ENCODE data around the gene CLDN11.

CLDN11 gene

GRCh38 chr3:170426240-170426797 lies 7.7 kb downstream of the CLDN11 start:
- DNase-seq (ENCODE audit: low read depth, low spot score) = no peak

DNA sequence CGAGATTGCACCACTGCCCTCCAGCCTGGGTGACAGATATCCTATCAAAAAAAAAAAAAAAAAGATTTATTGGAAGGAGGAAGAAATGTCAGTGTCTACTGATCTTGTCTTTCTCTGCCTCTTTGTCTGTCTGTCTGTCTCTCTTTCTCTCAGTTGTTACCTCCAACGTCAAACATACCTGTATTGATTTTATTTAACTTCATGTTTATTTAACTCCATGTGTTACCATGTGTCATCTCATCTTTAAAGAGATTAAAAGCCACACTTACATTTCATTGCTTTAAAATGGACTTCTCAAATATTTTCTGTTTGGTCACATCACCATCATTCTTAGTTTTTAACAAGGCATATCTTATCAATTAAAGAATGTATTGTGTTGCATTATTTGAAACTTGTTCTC lies 9.4 kb downstream of the CLDN11 start:
- DNase-seq (ENCODE audit: low read depth, low spot score) = no peak

DNA sequence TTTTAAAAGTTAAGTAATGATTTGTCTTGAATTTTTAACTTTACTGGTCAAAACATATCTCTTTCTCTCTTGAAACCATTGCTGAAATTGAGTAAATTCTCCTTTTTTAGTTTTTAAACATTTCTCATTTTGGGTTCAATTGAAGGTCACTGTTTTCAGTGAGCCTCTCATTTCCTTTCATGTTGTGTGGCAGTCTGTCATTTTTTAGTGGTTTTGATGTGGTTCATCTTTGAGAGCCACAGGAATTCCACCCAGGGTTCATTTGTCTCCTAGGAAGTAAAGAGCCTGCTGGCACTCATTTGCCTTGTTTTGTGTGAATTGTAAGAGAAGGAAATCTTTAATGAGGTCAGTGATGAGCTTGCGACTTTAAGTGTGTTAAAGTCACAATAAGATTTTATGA lies 10.4 kb downstream of the CLDN11 start:
- no peak for DNase-seq (ENCODE audit: low read depth, low spot score)

- no peak for DNase-seq (ENCODE audit: low read depth, low spot score)
These were observed 12.4 kb downstream of the CLDN11 start for GRCh38 chr3:170431054-170431453.

- no peak for DNase-seq (ENCODE audit: low read depth, low spot score)
These were observed 13.7 kb downstream of the CLDN11 start for GRCh38 chr3:170432416-170432815.

DNA sequence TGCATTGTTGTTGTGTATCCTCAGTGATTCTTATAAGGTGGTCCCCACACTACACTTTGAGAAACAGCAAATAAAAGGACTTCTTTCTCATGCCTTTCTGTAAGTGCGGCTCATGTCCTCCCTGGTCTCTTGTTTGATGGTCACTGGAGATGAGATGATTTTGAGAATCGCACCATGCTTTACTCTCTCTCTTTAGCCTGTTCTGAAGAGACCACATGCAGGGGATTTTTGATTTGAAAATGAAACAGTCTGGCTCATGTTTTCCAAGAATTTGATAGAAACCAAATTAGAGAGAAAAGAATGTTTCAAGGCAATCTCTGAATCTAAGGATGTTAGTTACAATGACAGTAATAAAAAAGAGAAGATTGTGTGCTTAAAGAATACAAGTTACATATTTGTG lies 18.0 kb downstream of the CLDN11 start:
- no peak for DNase-seq (ENCODE audit: low read depth, low spot score)

DNA sequence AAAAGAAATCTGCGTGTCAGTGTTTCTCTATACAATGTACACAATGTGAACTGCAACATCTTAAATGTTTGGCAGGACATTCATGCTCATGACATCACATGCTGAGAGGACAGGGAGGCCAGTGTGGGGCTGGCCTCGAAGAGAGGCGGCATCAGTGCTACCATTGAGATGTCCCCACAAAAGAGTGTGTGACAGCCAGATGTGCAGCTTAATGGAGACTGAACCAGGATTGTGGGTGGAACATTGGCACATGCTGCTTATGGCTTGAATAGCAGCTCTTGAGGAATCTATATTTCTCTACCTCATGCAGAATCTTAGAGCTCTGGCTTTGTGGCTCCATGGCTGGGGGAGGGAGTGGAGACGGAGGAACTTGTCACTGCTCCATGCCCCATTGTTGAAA lies 18.5 kb downstream of the CLDN11 start:
- DNase-seq (ENCODE audit: low read depth, low spot score) = no peak

DNA sequence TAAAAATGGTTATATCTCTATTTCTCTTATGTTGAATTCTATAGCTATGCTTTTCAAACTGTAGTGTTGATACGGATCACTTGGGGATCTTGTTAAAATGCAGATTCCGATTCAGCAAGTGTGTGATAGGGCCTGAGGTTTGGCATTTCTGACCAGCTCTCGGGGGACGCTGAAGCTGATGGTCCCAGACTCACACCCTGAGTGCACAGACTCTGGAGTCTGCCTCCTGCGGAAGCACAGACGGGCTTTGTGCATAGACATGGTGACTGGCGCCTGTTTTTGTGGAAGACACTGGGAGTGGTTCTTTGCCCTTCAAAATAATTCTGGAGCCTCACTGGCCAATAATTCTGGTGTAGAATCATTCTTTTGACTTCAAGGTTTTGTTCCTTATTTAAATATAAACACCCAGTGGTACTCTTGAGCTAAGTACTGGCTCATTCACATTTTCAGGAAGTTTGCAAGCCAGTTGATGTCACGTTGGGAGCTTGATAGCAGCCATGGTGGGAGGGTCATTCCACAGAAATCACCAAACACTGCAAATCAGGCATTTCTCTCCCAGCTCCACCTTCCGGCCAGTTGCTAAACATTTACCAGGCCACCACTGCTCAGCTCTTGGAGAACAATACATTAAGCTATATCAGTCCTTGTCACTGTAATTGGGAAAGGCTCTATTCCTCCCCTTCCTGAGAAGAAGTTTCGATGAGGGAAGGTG lies 19.2 kb downstream of the CLDN11 start:
- DNase-seq (ENCODE audit: low read depth, low spot score) = no peak

DNA sequence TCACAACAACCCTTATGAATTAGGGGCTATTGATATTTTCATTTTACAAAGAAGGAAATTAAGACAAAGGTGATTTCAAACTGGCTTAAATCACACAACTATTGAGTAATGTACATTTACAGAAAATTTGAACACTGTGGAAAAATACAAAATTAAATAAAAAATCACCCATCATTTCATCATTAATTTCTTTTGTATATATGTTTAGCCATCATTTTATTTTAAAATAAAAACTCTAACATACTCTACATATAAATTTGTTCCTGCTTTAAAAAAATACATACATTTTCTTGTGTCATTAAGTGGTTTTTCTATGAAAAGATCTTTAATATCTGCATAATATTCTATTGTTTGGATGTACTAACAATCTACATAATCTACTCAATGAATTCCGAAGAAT lies 20.2 kb downstream of the CLDN11 start:
- no peak for DNase-seq (ENCODE audit: low read depth, low spot score)

GRCh38 chr3:170440344-170440743 lies 21.7 kb downstream of the CLDN11 start:
- no peak for DNase-seq (ENCODE audit: low read depth, low spot score)

DNA sequence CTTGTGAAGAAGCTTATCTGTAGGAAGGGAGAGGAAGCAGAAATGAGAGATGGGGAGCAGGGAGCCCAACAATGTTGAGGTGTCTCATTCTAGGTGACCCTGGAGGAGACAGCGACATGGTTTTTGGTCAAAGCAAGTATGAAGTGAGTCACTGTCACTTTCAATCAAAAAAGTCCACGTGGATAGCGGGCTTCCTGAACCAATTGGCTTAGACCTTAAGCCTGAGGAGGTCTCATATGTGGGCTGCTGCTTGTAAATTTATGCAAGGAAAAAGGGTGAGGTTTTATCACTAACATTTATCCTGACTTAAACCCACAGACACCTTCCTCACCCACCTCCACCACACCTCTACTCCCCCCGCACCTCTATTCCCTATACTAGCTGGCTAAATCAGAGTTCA lies 22.7 kb downstream of the CLDN11 start:
- no peak for DNase-seq (ENCODE audit: low read depth, low spot score)

- DNase-seq (ENCODE audit: low read depth, low spot score) = no peak
These were observed 24.3 kb downstream of the CLDN11 start for GRCh38 chr3:170442947-170443346.

DNA sequence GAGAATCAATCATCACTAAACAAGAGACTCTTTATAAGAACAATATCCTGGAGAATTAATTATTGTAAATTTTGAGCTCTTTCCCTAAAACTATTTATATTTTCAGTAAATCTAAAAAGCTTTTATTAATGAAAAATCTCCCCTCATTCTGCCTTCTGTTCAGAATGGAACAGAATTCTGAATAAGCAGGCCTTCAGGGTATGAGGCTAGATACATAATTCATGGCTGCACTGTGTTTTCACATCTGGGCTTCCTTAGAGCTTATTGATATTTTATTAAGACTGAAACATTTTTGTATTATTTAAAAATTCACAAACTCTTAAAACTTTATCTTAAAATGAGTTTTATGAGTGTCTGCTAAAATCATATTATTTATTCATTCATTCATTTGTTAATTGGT lies 24.8 kb downstream of the CLDN11 start:
- no peak for DNase-seq (ENCODE audit: low read depth, low spot score)

DNA sequence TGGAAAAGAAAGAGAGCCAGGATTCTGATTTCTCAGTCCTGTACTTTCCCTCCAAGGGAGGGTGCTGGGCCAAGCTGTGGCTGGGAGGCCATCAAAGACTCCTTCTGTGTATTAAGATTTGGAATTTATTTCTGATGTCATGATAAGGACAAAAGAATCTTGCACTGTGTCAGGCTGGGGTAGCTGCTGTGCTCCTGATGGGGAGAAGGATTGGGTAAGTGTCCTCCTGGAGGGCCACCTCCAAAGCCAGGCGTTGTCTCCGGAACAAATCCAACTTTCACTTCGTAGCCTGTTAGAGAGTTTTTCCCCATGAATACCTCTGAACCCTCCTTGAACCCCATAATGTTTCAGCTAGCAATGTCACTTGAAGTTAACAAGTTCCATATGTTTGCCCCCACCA lies 29.9 kb downstream of the CLDN11 start:
- no peak for DNase-seq (ENCODE audit: low read depth, low spot score)

DNA sequence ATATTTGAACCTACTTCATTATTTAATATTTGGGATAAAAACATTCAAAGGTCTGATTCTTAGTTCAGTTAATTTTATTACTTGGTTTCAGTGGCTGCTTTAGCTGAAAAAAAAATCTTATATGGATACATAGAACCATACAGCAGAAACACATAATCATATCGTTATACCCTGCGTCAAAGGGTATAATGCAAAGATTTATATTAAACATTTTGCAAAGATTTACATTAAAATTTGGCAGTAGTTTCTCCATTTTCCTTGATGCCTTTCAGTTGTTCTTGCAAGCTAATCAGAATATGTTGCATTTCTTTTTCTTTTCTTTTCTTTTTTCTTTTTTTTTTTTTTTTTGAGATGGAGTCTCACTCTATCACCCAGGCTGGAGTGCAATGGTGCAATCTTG lies 31.4 kb downstream of the CLDN11 start:
- DNase-seq (ENCODE audit: low read depth, low spot score) = no peak

DNA sequence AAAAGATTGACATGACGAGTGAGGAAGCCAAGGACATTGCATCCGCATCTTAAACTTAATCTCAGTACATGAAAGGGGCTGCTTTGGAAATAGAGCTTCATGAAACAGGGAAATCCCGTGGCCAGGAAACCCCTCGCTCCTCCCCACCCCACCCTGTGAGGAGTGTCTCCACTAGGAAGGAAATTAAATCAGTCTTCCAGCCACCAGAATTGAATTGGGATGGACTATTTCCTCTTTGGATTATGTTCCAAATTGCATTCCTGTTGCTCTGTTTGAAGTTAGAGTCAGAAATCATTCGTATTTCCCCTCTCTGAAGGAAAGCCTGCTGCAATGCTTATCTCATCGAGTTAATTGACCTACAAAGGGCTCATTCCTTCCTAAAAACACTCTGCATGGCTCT lies 35.8 kb downstream of the CLDN11 start:
- DNase-seq (ENCODE audit: low read depth, low spot score) = no peak

DNA sequence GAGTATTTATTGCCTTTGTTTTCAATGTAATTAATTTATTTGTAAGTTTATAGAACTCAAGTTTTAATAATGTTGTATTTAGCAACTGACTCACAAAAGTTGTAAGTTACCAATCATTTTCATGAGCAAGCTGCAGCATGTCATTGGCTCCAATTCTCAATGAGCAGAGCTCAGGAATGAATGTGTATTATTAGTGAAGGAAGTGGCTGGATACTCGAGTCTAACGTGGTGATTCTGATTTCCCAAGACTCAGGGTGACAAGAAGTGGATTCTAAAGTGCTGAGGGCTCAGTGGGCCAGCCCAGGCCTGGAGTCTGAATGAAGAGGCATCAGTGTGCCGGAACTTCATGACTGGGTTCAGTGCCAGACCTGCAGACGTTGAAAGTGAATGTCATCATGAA lies 39.6 kb downstream of the CLDN11 start:
- DNase-seq (ENCODE audit: low read depth, low spot score) = no peak

DNA sequence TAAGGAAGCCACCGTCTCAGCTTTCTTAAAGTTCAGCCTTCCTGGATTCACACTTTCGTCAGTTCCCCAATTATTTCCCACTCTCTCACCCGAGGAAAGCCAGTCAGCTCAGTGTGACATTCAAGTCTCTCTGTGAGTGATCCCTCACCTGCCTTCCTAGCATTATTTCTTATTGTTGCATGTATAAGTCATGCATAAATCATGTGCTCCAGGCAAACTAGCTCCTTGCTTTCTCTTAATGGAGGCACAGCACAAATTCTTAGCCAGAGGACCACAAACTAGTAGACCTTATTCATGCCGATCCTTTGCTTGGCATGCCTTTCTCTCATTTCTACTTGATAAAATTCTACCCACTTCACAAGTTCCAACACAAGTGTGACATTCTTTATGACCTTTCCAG lies 44.3 kb downstream of the CLDN11 start:
- no peak for DNase-seq (ENCODE audit: low read depth, low spot score)

- DNase-seq (ENCODE audit: low read depth, low spot score) = no peak
These were observed 47.3 kb downstream of the CLDN11 start for GRCh38 chr3:170465955-170466354.

GRCh38 chr3:170467007-170467406 lies 48.3 kb downstream of the CLDN11 start:
- DNase-seq (ENCODE audit: low read depth, low spot score) = no peak

DNA sequence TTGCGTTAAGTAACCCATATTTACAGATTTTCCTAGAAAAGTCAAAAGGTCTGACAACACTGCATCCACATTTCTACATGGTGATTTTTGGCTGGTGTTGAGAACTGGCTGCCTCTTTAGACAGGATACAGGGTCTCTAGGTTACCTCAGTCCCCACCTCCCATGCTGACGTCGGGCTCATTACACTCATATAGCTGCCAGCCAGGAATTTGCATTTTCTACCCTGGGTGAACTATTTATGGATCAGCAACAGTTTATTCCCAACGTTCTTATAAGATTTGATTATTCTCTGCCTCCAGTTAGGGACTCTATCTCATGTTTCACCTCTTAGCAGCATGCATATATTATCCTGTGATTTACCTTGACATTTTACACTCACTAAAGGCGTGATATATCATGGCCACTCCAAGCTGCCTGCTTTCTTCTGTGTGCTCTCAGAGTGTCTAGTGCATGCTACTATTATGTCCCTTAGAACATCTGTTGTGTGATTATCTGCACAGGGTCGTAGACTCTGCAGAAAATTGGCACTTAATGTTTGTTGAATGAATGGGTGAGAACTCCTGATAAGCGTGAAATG lies 49.0 kb downstream of the CLDN11 start:
- no peak for DNase-seq (ENCODE audit: low read depth, low spot score)

GRCh38 chr3:170469151-170470062 lies 50.7 kb downstream of the CLDN11 start:
- DNase-seq (ENCODE audit: low read depth, low spot score) = no peak

Data from smooth muscle cell of the brain vasculature (primary cell).